ENCODE measurements around the gene SLC13A3. TPM values are rescaled to one million over a fixed set of nuclear protein-coding genes. Genes with fewer than 3 reads are reported as not detected.

The SLC13A3 gene
- total RNA-seq, 1 experiment from 2014 or later: 0.39 TPM

DNA sequence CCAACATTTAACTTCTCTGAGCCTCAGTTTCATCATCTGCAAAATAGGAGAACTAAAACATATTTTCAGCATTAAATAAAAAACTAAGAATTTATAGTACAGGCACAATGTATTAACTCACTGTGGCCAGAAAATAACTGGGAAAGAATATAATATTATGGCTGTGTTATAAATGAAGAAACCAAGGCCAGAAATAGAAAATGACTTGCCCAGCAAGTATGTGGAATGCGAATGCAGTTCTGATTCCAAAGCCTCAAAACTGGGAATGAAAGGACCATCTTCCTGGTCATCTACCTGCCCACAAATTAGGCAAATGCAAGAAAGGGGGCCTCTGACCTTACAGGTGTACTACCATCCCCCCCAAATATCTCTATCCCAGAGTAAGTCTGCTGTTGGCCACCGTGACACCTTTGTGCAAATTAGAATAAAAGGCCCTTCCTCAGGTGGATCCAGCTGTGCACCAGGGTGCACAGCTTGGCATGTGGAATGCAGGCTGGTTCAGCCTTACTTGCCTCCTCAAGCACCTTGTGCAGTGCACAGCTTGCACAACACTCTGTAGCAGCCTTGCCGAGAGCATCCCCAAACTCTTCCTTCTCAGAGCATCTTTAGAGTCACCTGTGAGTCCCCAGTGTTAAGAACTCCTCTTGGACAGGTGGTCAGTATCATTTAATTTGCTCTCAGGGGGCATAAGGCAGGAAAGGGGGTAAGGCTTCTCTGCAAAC lies 4.4 kb downstream of the SLC13A3 start:
- peaks cover 3% of the 10 kb centered on the region; the same call in 1 of the 2 replicates for H3K9me3 ChIP-seq
- Mint-ChIP-seq H3K36me3 (ENCODE audit: insufficient read depth, unreplicated experiment) (no peaks in the 10 kb centered on the region), H3K9me3 (ENCODE audit: unreplicated experiment) (no peaks in the 10 kb centered on the region), H3K27me3 (ENCODE audit: insufficient read depth, unreplicated experiment) (peaks cover 15% of the 10 kb centered on the region), H3K4me1 (ENCODE audit: low read depth, unreplicated experiment) (no peaks in the 10 kb centered on the region), H3K27ac (ENCODE audit: unreplicated experiment) (no peak overlapping the region), H3K4me3 (ENCODE audit: unreplicated experiment) (no peak overlapping the region)
- TF ChIP-seq, protein P1, sequence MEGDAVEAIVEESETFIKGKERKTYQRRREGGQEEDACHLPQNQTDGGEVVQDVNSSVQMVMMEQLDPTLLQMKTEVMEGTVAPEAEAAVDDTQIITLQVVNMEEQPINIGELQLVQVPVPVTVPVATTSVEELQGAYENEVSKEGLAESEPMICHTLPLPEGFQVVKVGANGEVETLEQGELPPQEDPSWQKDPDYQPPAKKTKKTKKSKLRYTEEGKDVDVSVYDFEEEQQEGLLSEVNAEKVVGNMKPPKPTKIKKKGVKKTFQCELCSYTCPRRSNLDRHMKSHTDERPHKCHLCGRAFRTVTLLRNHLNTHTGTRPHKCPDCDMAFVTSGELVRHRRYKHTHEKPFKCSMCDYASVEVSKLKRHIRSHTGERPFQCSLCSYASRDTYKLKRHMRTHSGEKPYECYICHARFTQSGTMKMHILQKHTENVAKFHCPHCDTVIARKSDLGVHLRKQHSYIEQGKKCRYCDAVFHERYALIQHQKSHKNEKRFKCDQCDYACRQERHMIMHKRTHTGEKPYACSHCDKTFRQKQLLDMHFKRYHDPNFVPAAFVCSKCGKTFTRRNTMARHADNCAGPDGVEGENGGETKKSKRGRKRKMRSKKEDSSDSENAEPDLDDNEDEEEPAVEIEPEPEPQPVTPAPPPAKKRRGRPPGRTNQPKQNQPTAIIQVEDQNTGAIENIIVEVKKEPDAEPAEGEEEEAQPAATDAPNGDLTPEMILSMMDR (IDR thresholded peaks at IDR 0.05; ENCODE audit: insufficient read depth in 1 of 2, low read depth in 1 of 2, low read length in 1 of 2, severe bottlenecking in 1 of 2, unreplicated experiment in 1 of 2): no peak
- ChIA-PET CTCF (no interaction called here), POLR2A (no interaction called here)
- H3K4me3 ChIP-seq (ENCODE audit: low read depth, low read length): no peak overlapping the region
- intact Hi-C loops (cut with micrococcal nuclease; ENCODE audit: unreplicated experiment): no loop called here
- no TSS peak for BruUV-seq (replicated peaks)
- no peaks in the 10 kb centered on the region for H3K4me1 ChIP-seq
- H3K27me3 ChIP-seq (replicated peaks; ENCODE audit: control insufficient read depth, insufficient read depth, low read length): no peaks in the 10 kb centered on the region
- H3K36me3 ChIP-seq (ENCODE audit: control insufficient read depth, insufficient read depth, low read length): no peaks in the 10 kb centered on the region
- no peak for DNase-seq

DNA sequence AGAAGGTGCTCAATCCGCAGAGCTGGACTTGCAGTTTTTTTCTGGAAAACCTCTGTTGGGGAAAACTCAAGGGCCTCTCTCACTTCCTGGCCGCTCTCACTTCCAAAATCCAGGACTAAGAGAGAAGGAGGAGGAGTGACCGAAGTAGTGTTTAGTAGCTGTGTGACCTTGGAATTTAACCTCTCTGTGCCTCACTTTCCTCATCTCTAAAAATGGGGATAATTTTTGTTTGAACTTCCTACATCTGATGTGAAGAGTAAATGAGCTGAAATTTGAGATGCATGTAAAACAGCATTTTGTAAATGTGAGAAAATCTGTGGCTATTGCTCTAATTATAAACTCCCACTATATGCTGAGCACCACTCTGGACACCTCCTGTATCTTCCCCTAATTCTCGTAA lies 5.1 kb downstream of the SLC13A3 start:
- H3K9me3 ChIP-seq: no peaks in the 10 kb centered on the region
- no peaks in the 10 kb centered on the region for H3K27me3 ChIP-seq (replicated peaks; ENCODE audit: control insufficient read depth, insufficient read depth, low read length)
- TF ChIP-seq, protein P1 (IDR thresholded peaks at IDR 0.05; ENCODE audit: insufficient read depth in 1 of 2, low read depth in 1 of 2, low read length in 1 of 2, severe bottlenecking in 1 of 2, unreplicated experiment in 1 of 2): no peak
- H3K9me3 Mint-ChIP-seq (ENCODE audit: unreplicated experiment): no peaks in the 10 kb centered on the region
- peaks cover 15% of the 10 kb centered on the region for H3K27me3 Mint-ChIP-seq (ENCODE audit: insufficient read depth, unreplicated experiment)
- H3K36me3 Mint-ChIP-seq (ENCODE audit: insufficient read depth, unreplicated experiment): no peaks in the 10 kb centered on the region
- intact Hi-C loops (cut with micrococcal nuclease; ENCODE audit: unreplicated experiment): no loop called here
- H3K4me3 Mint-ChIP-seq (ENCODE audit: unreplicated experiment): no peak overlapping the region
- BruUV-seq (replicated peaks): no TSS peak
- no peak overlapping the region for H3K27ac Mint-ChIP-seq (ENCODE audit: unreplicated experiment)
- ChIA-PET CTCF (no interaction called here), POLR2A (no interaction called here)
- H3K4me1 ChIP-seq: no peaks in the 10 kb centered on the region
- H3K4me1 Mint-ChIP-seq (ENCODE audit: low read depth, unreplicated experiment): no peaks in the 10 kb centered on the region
- H3K36me3 ChIP-seq (ENCODE audit: control insufficient read depth, insufficient read depth, low read length): no peaks in the 10 kb centered on the region
- DNase-seq: no peak
- H3K4me3 ChIP-seq (ENCODE audit: low read depth, low read length): no peak overlapping the region

DNA sequence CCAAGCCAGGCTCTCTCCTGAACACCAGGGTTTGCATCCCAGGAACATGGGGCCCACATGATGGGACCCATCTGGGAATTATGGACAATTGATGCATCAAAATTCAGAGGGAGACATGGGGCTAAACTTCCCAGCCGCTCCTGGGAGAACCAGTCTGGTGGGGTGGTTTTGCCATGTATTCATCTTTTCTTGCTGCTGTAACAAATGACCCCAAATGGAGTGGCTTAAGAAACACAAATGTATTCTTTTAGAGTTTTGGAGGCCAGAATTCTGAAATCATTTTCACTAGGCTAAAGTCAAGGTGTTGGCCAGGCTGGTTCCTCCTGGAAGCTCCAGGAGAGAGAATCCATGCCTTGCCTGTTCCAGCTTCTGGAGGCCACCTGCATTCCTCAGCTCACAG lies 6.5 kb downstream of the SLC13A3 start:
- H3K36me3 ChIP-seq (ENCODE audit: control insufficient read depth, insufficient read depth, low read length): no peaks in the 10 kb centered on the region
- DNase-seq: no peak
- no peaks in the 10 kb centered on the region for H3K4me1 Mint-ChIP-seq (ENCODE audit: low read depth, unreplicated experiment)
- ChIA-PET POLR2A (no interaction called here), CTCF (no interaction called here)
- H3K9me3 Mint-ChIP-seq (ENCODE audit: unreplicated experiment): no peaks in the 10 kb centered on the region
- intact Hi-C loops (cut with micrococcal nuclease; ENCODE audit: unreplicated experiment): no loop called here
- no peak overlapping the region for H3K27ac Mint-ChIP-seq (ENCODE audit: unreplicated experiment)
- H3K4me3 ChIP-seq (ENCODE audit: low read depth, low read length): no peak overlapping the region
- H3K36me3 Mint-ChIP-seq (ENCODE audit: insufficient read depth, unreplicated experiment): no peaks in the 10 kb centered on the region
- H3K27me3 Mint-ChIP-seq (ENCODE audit: insufficient read depth, unreplicated experiment): peaks cover 10% of the 10 kb centered on the region
- BruUV-seq (replicated peaks): no TSS peak
- no peaks in the 10 kb centered on the region for H3K27me3 ChIP-seq (replicated peaks; ENCODE audit: control insufficient read depth, insufficient read depth, low read length)
- no peaks in the 10 kb centered on the region for H3K9me3 ChIP-seq
- H3K4me1 ChIP-seq: no peaks in the 10 kb centered on the region
- TF ChIP-seq, protein P1 (IDR thresholded peaks at IDR 0.05; ENCODE audit: insufficient read depth in 1 of 2, low read depth in 1 of 2, low read length in 1 of 2, severe bottlenecking in 1 of 2, unreplicated experiment in 1 of 2): no peak
- H3K4me3 Mint-ChIP-seq (ENCODE audit: unreplicated experiment): no peak overlapping the region
